Measurements from ENCODE around the gene PLPP7.
"Not testable (repeated sequence)": the region's sequence is repeated elsewhere in the genome, so short reads cannot be mapped to it uniquely, and the experiment has no call there.

Gene PLPP7

GRCh38 chr9:131344931-131345535, 55.5 kb downstream of the PLPP7 start:
- H3K4ac ChIP-seq (ENCODE audit: low read depth in 1 of 2, low read length in 2 of 2); H3K9ac ChIP-seq (ENCODE audit: low read length); DNase-seq; H2BK120ac ChIP-seq (ENCODE audit: low read depth, low read length); H3K23ac ChIP-seq (ENCODE audit: low read length in 2 of 2); H3K27me3 ChIP-seq (ENCODE audit: control insufficient read depth in 1 of 2, insufficient read depth in 1 of 2, low read length in 2 of 2); H2BK15ac ChIP-seq (ENCODE audit: low read depth, poor library complexity, severe bottlenecking); H3K4me1 ChIP-seq (ENCODE audit: control insufficient read depth, insufficient read depth, low read depth, low read length); H3K18ac ChIP-seq (ENCODE audit: low read depth in 1 of 2, low read length in 2 of 2); H2AK5ac ChIP-seq (ENCODE audit: low read length, severe bottlenecking); H3K36me3 ChIP-seq (ENCODE audit: control insufficient read depth in 1 of 2, insufficient read depth in 2 of 2, low read depth in 1 of 2, low read length in 2 of 2); H2BK12ac ChIP-seq (ENCODE audit: low read length in 2 of 2); H3K4me3 ChIP-seq (ENCODE audit: insufficient read depth in 1 of 2, low read depth in 1 of 2, low read length in 2 of 2); H3K79me1 ChIP-seq (replicated peaks; ENCODE audit: low read length, poor library complexity, severe bottlenecking); H4K91ac ChIP-seq (ENCODE audit: low read length); H2BK5ac ChIP-seq (ENCODE audit: low read depth, low read length, poor library complexity, severe bottlenecking); H3K4me2 ChIP-seq (ENCODE audit: low read length, poor library complexity, severe bottlenecking); H4K8ac ChIP-seq (ENCODE audit: low read length); H3K14ac ChIP-seq (ENCODE audit: low read length in 2 of 2); H3K9me3 ChIP-seq (ENCODE audit: control insufficient read depth, low read length); H3K27ac ChIP-seq (ENCODE audit: low read length, poor library complexity, severe bottlenecking); H2AFZ ChIP-seq (ENCODE audit: low read depth, low read length): not testable (repeated sequence)
- 86% methylated on average over 10 of the region's 11 CpGs for WGBS

- peaks cover 14% of the 10 kb centered on the region for H3K4me1 ChIP-seq (ENCODE audit: control insufficient read depth, insufficient read depth, low read depth, low read length)
- H3K4me3 ChIP-seq (ENCODE audit: insufficient read depth in 1 of 2, low read depth in 1 of 2, low read length in 2 of 2): no peak overlapping the region
- no peak overlapping the region for H3K27ac ChIP-seq (ENCODE audit: low read length, poor library complexity, severe bottlenecking)
- no peak for DNase-seq
- no peak overlapping the region for H2AK5ac ChIP-seq (ENCODE audit: low read length, severe bottlenecking)
- H3K23ac ChIP-seq (ENCODE audit: low read length in 2 of 2): no peak overlapping the region
- H2AFZ ChIP-seq (ENCODE audit: low read depth, low read length): no peak overlapping the region
- no peak overlapping the region for H3K9ac ChIP-seq (ENCODE audit: low read length)
- H3K18ac ChIP-seq (ENCODE audit: low read depth in 1 of 2, low read length in 2 of 2): no peak overlapping the region
- H4K8ac ChIP-seq (ENCODE audit: low read length): no peak overlapping the region
- peaks cover 4 to 6% of the 10 kb centered on the region in 2 experiments for H3K27me3 ChIP-seq (ENCODE audit: control insufficient read depth in 1 of 2, insufficient read depth in 1 of 2, low read length in 2 of 2)
- no peaks in the 10 kb centered on the region for H3K9me3 ChIP-seq (ENCODE audit: control insufficient read depth, low read length)
- no peak overlapping the region for H3K4me2 ChIP-seq (ENCODE audit: low read length, poor library complexity, severe bottlenecking)
- H2BK5ac ChIP-seq (ENCODE audit: low read depth, low read length, poor library complexity, severe bottlenecking): no peak overlapping the region
- H3K4ac ChIP-seq (ENCODE audit: low read depth in 1 of 2, low read length in 2 of 2): no peak overlapping the region
- H2BK15ac ChIP-seq (ENCODE audit: low read depth, poor library complexity, severe bottlenecking): no peak overlapping the region
- H2BK120ac ChIP-seq (ENCODE audit: low read depth, low read length): no peak overlapping the region
- H4K91ac ChIP-seq (ENCODE audit: low read length): no peak overlapping the region
- no peak overlapping the region for H2BK12ac ChIP-seq (ENCODE audit: low read length in 2 of 2)
- WGBS: 90% methylated on average over 6 of the region's 6 CpGs
- H3K79me1 ChIP-seq (replicated peaks; ENCODE audit: low read length, poor library complexity, severe bottlenecking): peaks cover 6% of the 10 kb centered on the region
- no peaks in the 10 kb centered on the region for H3K36me3 ChIP-seq (ENCODE audit: control insufficient read depth in 1 of 2, insufficient read depth in 2 of 2, low read depth in 1 of 2, low read length in 2 of 2)
- H3K14ac ChIP-seq (ENCODE audit: low read length in 2 of 2): no peak overlapping the region
Observed at GRCh38 chr9:131346559-131346958, 57.0 kb downstream of the PLPP7 start.

GRCh38 chr9:131347376-131348020, 58.0 kb downstream of the PLPP7 start:
- Histone ChIP-seq H2BK5ac (ENCODE audit: low read depth, low read length, poor library complexity, severe bottlenecking) (no peak overlapping the region), H3K18ac (ENCODE audit: low read depth in 1 of 2, low read length in 2 of 2) (peak overlapping the region in 1 of 2 experiments; percentile 28), H2AFZ (ENCODE audit: low read depth, low read length) (no peak overlapping the region), H3K4ac (ENCODE audit: low read depth in 1 of 2, low read length in 2 of 2) (no peak overlapping the region), H3K4me2 (ENCODE audit: low read length, poor library complexity, severe bottlenecking) (no peak overlapping the region), H3K9ac (ENCODE audit: low read length) (no peak overlapping the region), H4K8ac (ENCODE audit: low read length) (no peak overlapping the region), H3K36me3 (ENCODE audit: control insufficient read depth in 1 of 2, insufficient read depth in 2 of 2, low read depth in 1 of 2, low read length in 2 of 2) (no peaks in the 10 kb centered on the region), H3K4me1 (ENCODE audit: control insufficient read depth, insufficient read depth, low read depth, low read length) (peaks cover 14% of the 10 kb centered on the region), H2BK15ac (ENCODE audit: low read depth, poor library complexity, severe bottlenecking) (no peak overlapping the region), H3K9me3 (ENCODE audit: control insufficient read depth, low read length) (no peaks in the 10 kb centered on the region), H2BK12ac (ENCODE audit: low read length in 2 of 2) (no peak overlapping the region), H2BK120ac (ENCODE audit: low read depth, low read length) (no peak overlapping the region), H3K27ac (ENCODE audit: low read length, poor library complexity, severe bottlenecking) (no peak overlapping the region), H3K23ac (ENCODE audit: low read length in 2 of 2) (no peak overlapping the region), H3K14ac (ENCODE audit: low read length in 2 of 2) (no peak overlapping the region), H3K27me3 (ENCODE audit: control insufficient read depth in 1 of 2, insufficient read depth in 1 of 2, low read length in 2 of 2) (peaks cover 4 to 6% of the 10 kb centered on the region in 2 experiments), H4K91ac (ENCODE audit: low read length) (no peak overlapping the region), H3K4me3 (ENCODE audit: insufficient read depth in 1 of 2, low read depth in 1 of 2, low read length in 2 of 2) (no peak overlapping the region), H3K79me1 (replicated peaks; ENCODE audit: low read length, poor library complexity, severe bottlenecking) (peaks cover 6% of the 10 kb centered on the region), H2AK5ac (ENCODE audit: low read length, severe bottlenecking) (no peak overlapping the region)
- DNase-seq: no peak
- 91% methylated on average over 19 of the region's 19 CpGs for WGBS

GRCh38 chr9:131348631-131349521, 59.4 kb downstream of the PLPP7 start:
- H4K8ac ChIP-seq (ENCODE audit: low read length): no peak overlapping the region
- no peak overlapping the region for H3K14ac ChIP-seq (ENCODE audit: low read length in 2 of 2)
- H2AK5ac ChIP-seq (ENCODE audit: low read length, severe bottlenecking): no peak overlapping the region
- H3K23ac ChIP-seq (ENCODE audit: low read length in 2 of 2): no peak overlapping the region
- no peak overlapping the region for H3K4me2 ChIP-seq (ENCODE audit: low read length, poor library complexity, severe bottlenecking)
- no peak overlapping the region for H3K27ac ChIP-seq (ENCODE audit: low read length, poor library complexity, severe bottlenecking)
- no peak overlapping the region for H2BK15ac ChIP-seq (ENCODE audit: low read depth, poor library complexity, severe bottlenecking)
- no peak overlapping the region for H3K9ac ChIP-seq (ENCODE audit: low read length)
- no peak overlapping the region for H3K18ac ChIP-seq (ENCODE audit: low read depth in 1 of 2, low read length in 2 of 2)
- no peak overlapping the region for H2BK120ac ChIP-seq (ENCODE audit: low read depth, low read length)
- H2BK5ac ChIP-seq (ENCODE audit: low read depth, low read length, poor library complexity, severe bottlenecking): no peak overlapping the region
- H3K36me3 ChIP-seq (ENCODE audit: control insufficient read depth in 1 of 2, insufficient read depth in 2 of 2, low read depth in 1 of 2, low read length in 2 of 2): no peaks in the 10 kb centered on the region
- H3K4me3 ChIP-seq (ENCODE audit: insufficient read depth in 1 of 2, low read depth in 1 of 2, low read length in 2 of 2): no peak overlapping the region
- H3K4me1 ChIP-seq (ENCODE audit: control insufficient read depth, insufficient read depth, low read depth, low read length): peaks cover 14% of the 10 kb centered on the region
- no peak overlapping the region for H4K91ac ChIP-seq (ENCODE audit: low read length)
- no peak for DNase-seq
- H3K9me3 ChIP-seq (ENCODE audit: control insufficient read depth, low read length): no peaks in the 10 kb centered on the region
- 64% methylated on average over 7 of the region's 10 CpGs for WGBS
- peaks cover 4 to 6% of the 10 kb centered on the region in 2 experiments for H3K27me3 ChIP-seq (ENCODE audit: control insufficient read depth in 1 of 2, insufficient read depth in 1 of 2, low read length in 2 of 2)
- no peak overlapping the region for H2AFZ ChIP-seq (ENCODE audit: low read depth, low read length)
- no peak overlapping the region for H2BK12ac ChIP-seq (ENCODE audit: low read length in 2 of 2)
- H3K79me1 ChIP-seq (replicated peaks; ENCODE audit: low read length, poor library complexity, severe bottlenecking): peaks cover 6% of the 10 kb centered on the region
- no peak overlapping the region for H3K4ac ChIP-seq (ENCODE audit: low read depth in 1 of 2, low read length in 2 of 2)

Measured in mesenchymal stem cell (in vitro differentiated cells and primary cell).